Stimulated activated CD8-positive, alpha-beta memory T cell treated with anti-CD3 and anti-CD28 coated beads, Interleukin-4, amount 100 ng/mL, for 48 hours (primary cell): Measurements from ENCODE around the gene XYLT1.
"Not testable (repeated sequence)": the region's sequence is repeated elsewhere in the genome, so short reads cannot be mapped to it uniquely, and the experiment has no call there.

ENCODE experiments used
- DNase-seq: peaks from one replicate; pipeline ENCODE4 v3.0.0-alpha.2; 2020

The XYLT1 gene

DNA sequence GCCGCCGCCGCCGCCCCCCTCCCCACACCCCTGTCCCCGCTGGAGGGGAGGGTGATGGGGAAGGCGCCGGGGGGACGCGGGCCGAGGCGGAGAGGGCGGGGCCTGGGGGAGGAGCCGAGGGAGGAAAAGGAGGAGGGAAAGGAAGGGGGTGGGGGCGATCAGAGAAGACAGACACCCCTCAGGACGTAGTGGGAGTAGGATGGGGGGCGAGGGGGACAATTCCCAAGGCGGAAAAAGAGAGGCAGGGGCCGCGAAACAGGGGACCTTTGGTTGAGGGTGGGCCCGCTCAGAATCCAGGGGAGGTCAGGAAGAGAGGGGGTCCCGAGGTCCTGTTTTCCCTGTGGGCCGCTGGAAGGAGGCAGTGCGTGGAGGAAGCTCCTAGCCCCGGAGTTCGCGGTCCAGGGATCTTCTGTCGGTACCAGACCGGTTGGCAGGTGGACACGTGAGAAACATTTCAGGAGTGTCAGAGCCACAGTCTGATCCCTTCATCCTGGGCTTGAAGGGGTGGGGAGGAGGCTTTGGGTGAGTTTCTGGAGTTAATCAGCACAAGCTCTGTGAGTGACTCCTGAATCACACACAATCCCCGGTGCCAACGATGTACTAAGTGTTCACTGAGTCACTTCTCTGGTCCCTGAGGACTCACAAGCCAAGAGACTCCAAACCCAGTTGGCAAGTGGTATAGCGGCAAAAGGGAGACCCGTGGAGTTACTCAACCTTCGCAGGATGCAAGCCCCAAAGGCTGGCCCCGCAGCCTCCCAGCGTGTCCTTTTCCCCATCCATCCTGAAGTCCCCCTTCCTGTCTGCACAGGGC, at the start of gene XYLT1:
TSS of gene XYLT1 (minus strand) at position 53 of the 811 bp plus-strand sequence. CDS start 164 bp downstream, outside the sequence.
- DNase-seq: peak; percentile 71

DNA sequence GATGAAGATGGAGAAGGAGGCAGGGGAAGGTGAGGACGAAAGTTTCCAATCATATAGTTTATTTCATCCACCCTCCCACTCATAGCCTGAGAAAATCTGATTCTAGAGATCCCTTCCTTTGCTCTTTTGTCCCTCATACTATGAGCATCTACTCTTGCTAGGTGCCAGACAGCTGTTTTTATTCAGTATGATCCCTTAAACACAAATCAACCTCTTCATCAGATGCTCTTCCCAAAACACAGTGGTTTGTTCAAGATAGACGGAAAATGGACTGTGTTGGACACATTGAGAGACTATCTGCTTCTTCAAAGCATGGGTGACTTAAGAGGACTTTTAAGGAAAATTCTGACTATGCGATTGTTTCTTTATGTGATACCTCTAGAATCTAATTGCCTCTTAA, 49.4 kb upstream of the XYLT1 start:
- DNase-seq: no peak

DNA sequence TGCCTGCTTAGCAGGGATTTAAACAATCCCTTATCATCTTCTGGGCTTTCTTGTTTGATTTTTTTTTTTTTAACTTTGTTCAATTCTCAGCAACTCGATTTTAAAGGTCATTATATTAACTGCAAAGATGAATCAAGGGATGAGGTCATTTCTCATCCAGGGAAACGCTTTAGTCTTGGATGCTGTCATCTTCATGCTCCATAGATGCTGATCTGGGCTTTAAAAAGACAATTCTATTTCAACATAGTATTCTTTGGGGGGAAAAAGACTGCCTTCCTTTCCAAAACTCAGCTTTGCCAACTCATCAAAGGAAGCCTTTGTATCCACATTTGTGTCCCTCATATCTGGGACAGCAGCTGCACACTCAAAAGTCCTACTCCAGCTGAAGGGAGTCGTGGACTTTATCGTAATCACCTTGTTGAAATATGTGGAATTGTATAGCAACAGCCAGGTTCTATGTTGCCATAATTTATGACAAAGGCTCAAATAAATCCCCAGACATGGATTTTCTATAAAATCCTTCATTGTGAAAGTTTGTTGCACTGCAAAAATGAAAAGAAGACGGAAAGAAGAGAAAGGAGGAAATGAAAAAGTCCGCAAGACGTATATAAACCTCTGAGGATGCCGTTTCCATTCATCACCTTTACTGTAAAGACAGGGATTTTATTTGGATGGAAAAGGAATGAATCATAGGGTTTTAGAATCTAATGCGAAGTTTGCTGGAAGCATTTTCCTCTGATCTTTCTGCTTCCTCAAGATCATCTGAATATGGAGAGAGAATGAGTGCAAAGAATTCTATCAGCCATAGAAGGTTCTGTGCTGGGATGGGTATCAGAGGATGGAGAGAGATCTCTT, 48.6 kb upstream of the XYLT1 start:
- DNase-seq: no peak

- DNase-seq: no peak
Observed at GRCh38 chr16:17518441-17518840, 47.7 kb upstream of the XYLT1 start.

GRCh38 chr16:17515421-17516210, 44.9 kb upstream of the XYLT1 start:
- no peak for DNase-seq

- DNase-seq: no peak
Observed at GRCh38 chr16:17512636-17513220, 42.0 kb upstream of the XYLT1 start.

- no peak for DNase-seq
Observed at GRCh38 chr16:17511340-17511739, 40.6 kb upstream of the XYLT1 start.

DNA sequence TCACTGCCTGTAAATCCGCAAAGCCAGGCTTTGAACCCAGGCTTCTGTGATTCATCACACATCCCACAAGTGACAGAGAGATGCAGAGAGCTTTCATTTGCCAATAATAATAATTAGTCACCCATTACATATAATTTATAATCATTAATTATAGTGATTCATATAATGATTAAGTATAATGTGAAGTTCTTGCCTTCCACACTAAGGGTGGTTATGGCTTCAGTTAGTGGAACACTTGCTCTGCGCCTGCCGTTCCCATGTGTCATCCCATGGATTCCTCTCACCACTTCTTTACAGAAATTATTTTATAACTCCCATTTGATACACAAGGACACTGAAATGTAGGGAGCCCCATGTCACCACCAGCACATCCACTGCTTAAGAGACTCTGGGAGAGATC, 39.8 kb upstream of the XYLT1 start:
- no peak for DNase-seq

DNA sequence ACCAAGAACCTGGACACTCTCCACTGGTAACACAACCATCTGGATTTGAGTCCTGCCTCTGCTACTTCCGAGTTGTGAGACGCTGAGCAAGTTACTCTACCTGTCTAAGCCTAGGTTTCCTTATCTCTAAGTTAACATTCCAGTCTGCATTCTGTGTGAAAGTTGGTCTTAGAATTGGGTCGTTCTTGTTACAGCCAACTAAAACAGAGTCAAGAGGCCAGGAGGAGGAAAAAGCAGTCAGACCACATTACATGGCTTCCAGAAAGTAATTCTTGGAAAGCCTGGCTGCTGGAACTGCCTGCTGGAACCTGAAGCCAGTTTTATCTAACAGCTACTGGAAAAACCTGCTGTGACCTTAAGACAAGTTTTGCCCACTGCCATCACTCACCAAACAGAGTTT, 38.4 kb upstream of the XYLT1 start:
- DNase-seq: no peak

DNA sequence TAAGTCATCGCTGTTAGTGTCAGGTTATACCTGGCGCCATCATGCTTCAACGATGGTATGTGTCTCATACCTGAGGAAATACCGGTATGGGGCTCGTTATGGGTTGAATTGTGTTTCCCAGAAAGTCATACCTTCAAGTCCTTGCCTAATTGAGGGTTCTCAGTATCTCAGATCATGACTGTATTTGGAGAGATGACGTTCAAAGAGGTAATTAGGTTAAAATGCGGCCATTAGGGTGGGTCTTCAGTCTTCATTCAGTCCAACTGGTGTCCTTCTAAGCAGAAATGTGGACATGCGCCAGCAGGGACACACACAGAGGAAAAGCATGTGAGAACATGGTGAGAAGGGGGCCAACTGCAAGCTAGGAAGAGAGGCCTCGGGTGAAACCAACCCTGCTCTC, 37.5 kb upstream of the XYLT1 start:
- no peak for DNase-seq

DNA sequence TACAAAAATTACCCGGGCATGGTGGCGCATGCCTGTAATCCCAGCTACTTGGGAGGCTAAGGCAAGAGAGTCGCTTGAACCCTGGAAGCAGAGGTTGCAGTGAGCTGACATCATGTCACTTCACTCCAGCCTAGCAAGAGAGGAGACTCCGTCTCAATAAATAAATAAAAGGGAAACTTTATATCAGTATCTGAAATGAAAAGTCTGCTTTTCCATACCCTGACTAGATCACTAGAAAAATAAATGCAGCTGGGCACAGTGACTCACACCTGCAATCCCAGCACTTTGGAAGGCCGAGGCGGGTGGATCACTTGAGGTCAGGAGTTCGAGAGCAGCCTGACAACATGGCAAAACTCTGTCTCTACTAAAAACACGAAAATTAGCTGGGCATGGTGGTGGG, 36.8 kb upstream of the XYLT1 start:
- DNase-seq: not testable (repeated sequence)

GRCh38 chr16:17505828-17506227, 35.1 kb upstream of the XYLT1 start:
- DNase-seq: not testable (repeated sequence)

- no peak for DNase-seq
Observed at GRCh38 chr16:17504050-17504449, 33.3 kb upstream of the XYLT1 start.

GRCh38 chr16:17503331-17503730, 32.6 kb upstream of the XYLT1 start:
- DNase-seq: no peak

- no peak for DNase-seq
Observed at GRCh38 chr16:17501321-17501720, 30.6 kb upstream of the XYLT1 start.

DNA sequence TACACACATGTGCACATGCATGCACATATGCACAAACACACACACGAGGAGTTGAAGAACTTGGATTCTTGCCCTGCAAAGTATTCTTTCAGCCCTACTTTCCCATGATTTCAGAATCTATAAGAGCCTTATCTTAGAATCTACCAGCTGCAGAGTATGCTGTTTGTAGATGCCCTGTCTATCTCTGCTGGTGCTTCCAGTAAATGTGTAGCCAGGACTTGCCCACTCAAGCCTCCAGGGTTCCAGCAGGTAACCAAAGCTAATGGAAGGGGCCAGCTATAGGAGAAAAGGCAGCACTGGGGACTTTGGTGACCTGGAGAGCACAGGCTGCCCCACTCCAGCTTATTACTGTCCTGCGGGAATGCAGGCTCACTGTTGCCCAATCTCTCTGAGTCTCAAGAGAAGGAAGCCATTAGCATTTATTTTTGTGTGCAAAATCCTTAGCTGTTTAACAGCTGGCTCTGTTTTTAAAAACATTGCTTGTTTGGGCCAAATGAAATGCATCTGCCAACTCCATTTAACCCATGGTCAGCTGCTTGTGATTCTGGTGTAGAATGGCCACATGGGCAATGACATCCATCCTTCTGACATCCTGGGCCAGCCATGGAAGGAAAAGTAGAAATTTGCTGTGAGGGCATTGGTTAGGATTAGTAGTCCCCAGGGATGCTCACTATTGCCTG, 28.6 kb upstream of the XYLT1 start:
- DNase-seq: no peak

DNA sequence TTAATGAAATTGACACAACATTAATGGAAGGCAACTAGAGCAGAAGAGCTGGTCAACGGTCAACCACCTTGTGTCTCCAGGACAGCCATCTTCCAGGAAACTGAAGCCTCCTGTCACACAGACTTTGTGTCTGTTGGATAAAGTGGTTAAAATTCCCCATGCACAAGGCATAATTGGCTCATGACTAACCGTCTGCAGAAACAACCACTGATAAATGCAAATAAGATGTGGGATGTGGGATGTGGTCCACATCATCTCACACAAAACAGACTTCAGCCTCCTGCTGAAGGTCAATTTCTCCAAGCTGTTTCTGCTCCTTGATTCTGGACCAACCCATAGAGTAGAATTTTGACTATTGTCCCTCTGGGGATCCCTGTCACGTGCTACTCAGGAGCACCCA, 26.9 kb upstream of the XYLT1 start:
- no peak for DNase-seq

DNA sequence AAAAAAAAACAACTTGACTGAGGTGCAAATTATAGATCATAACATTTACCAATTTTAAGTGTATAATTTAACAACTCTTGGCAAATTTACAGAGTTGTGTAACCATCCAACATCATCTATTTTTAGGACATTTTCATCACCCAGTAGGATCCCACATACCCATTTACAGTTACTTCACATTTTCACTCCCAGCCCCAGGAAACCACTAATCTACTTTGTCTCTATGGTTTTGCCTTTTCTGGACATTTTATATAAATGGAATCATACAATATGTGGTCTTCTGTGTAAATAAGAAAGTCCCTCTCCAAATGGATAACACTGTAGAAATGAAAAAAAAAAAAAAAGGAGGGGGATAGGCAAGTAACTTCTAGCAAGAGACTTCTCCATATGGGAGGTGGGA, 26.1 kb upstream of the XYLT1 start:
- DNase-seq: no peak

GRCh38 chr16:17493012-17493411, 22.3 kb upstream of the XYLT1 start:
- DNase-seq: no peak

- no peak for DNase-seq
Observed at GRCh38 chr16:17491140-17491662, 20.4 kb upstream of the XYLT1 start.

DNA sequence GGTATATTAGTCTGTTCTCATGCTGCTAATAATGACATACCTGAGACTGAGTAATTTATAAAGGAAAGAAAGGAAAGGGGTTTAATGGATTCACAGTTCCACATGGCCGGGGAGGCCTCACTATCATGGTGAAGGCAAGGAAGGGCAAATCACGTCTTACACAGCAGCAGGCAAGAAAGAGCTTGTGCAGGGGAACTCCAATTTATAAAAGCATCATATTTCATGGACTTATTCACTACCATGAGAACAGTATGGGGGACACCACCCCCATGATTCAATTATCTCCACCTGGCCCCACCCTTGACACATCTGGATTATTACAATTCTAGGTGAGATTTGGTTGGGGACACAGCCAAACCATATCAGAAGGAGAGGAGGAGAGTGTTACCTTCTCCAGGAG, 17.7 kb upstream of the XYLT1 start:
- no peak for DNase-seq

GRCh38 chr16:17483351-17483750, 12.6 kb upstream of the XYLT1 start:
- no peak for DNase-seq
